ENCODE data around the gene GRAP. TPM values are rescaled to one million over a fixed set of nuclear protein-coding genes. Genes with fewer than 3 reads are reported as not detected.
"Not testable (repeated sequence)": the region's sequence is repeated elsewhere in the genome, so short reads cannot be mapped to it uniquely, and the experiment has no call there.

Gene GRAP
- total RNA-seq, 1 experiment from 2014 or later: 0.55 TPM

DNA sequence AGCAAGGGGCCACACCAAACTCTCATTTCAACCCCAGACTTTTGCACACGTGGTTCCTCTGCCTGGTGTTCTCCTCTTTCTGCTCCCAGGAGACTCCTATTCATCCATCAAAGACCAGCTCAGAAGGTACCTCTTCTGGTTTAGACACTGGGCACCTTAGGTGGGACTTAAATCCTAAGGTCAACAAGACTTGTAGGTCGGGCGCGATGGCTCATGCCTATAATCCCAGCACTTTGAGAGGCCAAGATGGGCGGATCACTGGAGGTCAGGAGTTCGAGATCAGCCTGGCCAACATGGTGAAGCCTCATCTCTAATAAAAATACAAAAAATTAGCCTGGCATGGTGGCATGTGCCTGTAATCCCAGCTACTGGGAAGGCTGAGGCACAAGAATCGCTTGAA is 753 bp upstream of the GRAP start:
- H2BK12ac ChIP-seq (ENCODE audit: insufficient read length, low read depth, low read length); H4K20me1 ChIP-seq (ENCODE audit: control insufficient read depth, insufficient read depth, insufficient read length); H4K5ac ChIP-seq (ENCODE audit: insufficient read length, low read depth, low read length); H3K56ac ChIP-seq (ENCODE audit: insufficient read length, low read depth, low read length); H2BK120ac ChIP-seq (ENCODE audit: low read depth, low read length, poor library complexity, severe bottlenecking); H3K9me3 Mint-ChIP-seq; H3K4me1 ChIP-seq (ENCODE audit: insufficient read depth, low read length); H3T11ph ChIP-seq (ENCODE audit: low read length); H3K9ac ChIP-seq (ENCODE audit: extremely low read depth, insufficient read length, low read length); H3K4me3 Mint-ChIP-seq; H3K4me2 ChIP-seq (ENCODE audit: insufficient read depth, insufficient read length, low read length); H2BK15ac ChIP-seq (ENCODE audit: low read depth, low read length); H3K14ac ChIP-seq (ENCODE audit: insufficient read depth, low read length); H4K8ac ChIP-seq (replicated peaks; ENCODE audit: insufficient read length, low read depth, low read length); H3K27me3 ChIP-seq (ENCODE audit: insufficient read depth, low read length); H3K79me2 ChIP-seq (ENCODE audit: insufficient read depth, low read length); H3K27ac ChIP-seq (ENCODE audit: insufficient read length, low read depth, low read length); H3K23me2 ChIP-seq (ENCODE audit: insufficient read length, low read depth, low read length, poor library complexity, severe bottlenecking); H3K23ac ChIP-seq (ENCODE audit: insufficient read length, low read depth, low read length); DNase-seq; H2AK5ac ChIP-seq (ENCODE audit: insufficient read length, low read length); H2BK20ac ChIP-seq (ENCODE audit: low read depth, low read length, poor library complexity, severe bottlenecking); H2BK5ac ChIP-seq (ENCODE audit: insufficient read length, low read length); H3K27ac Mint-ChIP-seq; H3K4ac ChIP-seq (ENCODE audit: low read depth, low read length); H3K18ac ChIP-seq (ENCODE audit: insufficient read length, low read depth, low read length); H3K79me1 ChIP-seq (ENCODE audit: insufficient read depth, low read depth, low read length, poor library complexity, severe bottlenecking); H3K9me3 ChIP-seq (ENCODE audit: control insufficient read depth, low read depth, low read length); H3K27me3 Mint-ChIP-seq (ENCODE audit: low read depth); H2AFZ ChIP-seq (ENCODE audit: low read length); H3K4me1 Mint-ChIP-seq; H4K91ac ChIP-seq (ENCODE audit: insufficient read length, low read depth, low read length); H3K36me3 Mint-ChIP-seq (ENCODE audit: insufficient read depth in 1 of 3, low read depth in 3 of 3): not testable (repeated sequence)
- WGBS (ENCODE audit: extremely low coverage, insufficient read length, low lambda C conversion rate): no CpG with 5 or more reads among the region's 7 CpGs

DNA sequence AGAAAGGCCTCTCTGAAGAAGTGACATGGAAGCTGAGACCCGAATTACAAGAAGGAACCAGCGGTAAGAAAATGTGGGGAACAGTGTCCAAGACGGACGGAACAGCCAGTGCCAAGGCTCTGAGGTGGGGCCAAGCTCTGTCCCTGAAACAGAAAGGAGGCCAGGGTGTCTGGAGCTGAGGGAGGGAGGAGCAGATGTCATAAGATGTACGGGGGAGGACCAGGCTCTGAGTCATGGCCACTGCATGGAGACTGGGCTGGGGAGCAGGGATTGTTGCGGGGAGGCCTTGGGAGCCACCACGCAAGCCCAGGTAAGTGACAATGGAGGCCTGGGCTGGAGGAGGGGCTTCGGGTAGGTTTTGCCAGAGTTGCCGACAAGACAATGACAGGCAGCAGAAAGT is 2.1 kb downstream of the GRAP start:
- H2BK12ac ChIP-seq (ENCODE audit: insufficient read length, low read depth, low read length); H2AK5ac ChIP-seq (ENCODE audit: insufficient read length, low read length); H2BK20ac ChIP-seq (ENCODE audit: low read depth, low read length, poor library complexity, severe bottlenecking); H3K27me3 Mint-ChIP-seq (ENCODE audit: low read depth); H2BK5ac ChIP-seq (ENCODE audit: insufficient read length, low read length); H3K56ac ChIP-seq (ENCODE audit: insufficient read length, low read depth, low read length); H3K4me3 Mint-ChIP-seq; H3K4ac ChIP-seq (ENCODE audit: low read depth, low read length); H3K9ac ChIP-seq (ENCODE audit: extremely low read depth, insufficient read length, low read length); H2AFZ ChIP-seq (ENCODE audit: low read length); H3K9me3 ChIP-seq (ENCODE audit: control insufficient read depth, low read depth, low read length); H2BK120ac ChIP-seq (ENCODE audit: low read depth, low read length, poor library complexity, severe bottlenecking); H3K23me2 ChIP-seq (ENCODE audit: insufficient read length, low read depth, low read length, poor library complexity, severe bottlenecking); H3K4me2 ChIP-seq (ENCODE audit: insufficient read depth, insufficient read length, low read length); H3K9me3 Mint-ChIP-seq; H4K91ac ChIP-seq (ENCODE audit: insufficient read length, low read depth, low read length); H3K4me1 ChIP-seq (ENCODE audit: insufficient read depth, low read length); H3T11ph ChIP-seq (ENCODE audit: low read length); H4K5ac ChIP-seq (ENCODE audit: insufficient read length, low read depth, low read length); H3K79me2 ChIP-seq (ENCODE audit: insufficient read depth, low read length); H3K27ac ChIP-seq (ENCODE audit: insufficient read length, low read depth, low read length); H3K23ac ChIP-seq (ENCODE audit: insufficient read length, low read depth, low read length); H3K79me1 ChIP-seq (ENCODE audit: insufficient read depth, low read depth, low read length, poor library complexity, severe bottlenecking); H3K27me3 ChIP-seq (ENCODE audit: insufficient read depth, low read length); H2BK15ac ChIP-seq (ENCODE audit: low read depth, low read length); H3K27ac Mint-ChIP-seq; H3K36me3 Mint-ChIP-seq (ENCODE audit: insufficient read depth in 1 of 3, low read depth in 3 of 3); H3K14ac ChIP-seq (ENCODE audit: insufficient read depth, low read length); DNase-seq; H3K4me1 Mint-ChIP-seq; H4K20me1 ChIP-seq (ENCODE audit: control insufficient read depth, insufficient read depth, insufficient read length); H3K18ac ChIP-seq (ENCODE audit: insufficient read length, low read depth, low read length); H4K8ac ChIP-seq (replicated peaks; ENCODE audit: insufficient read length, low read depth, low read length): not testable (repeated sequence)
- WGBS (ENCODE audit: extremely low coverage, insufficient read length, low lambda C conversion rate): no CpG with 5 or more reads among the region's 9 CpGs

Data from H9 (cell line).